Neutrophil (primary cell): ENCODE results near the gene FTCD.
"Not testable (repeated sequence)": the region's sequence is repeated elsewhere in the genome, so short reads cannot be mapped to it uniquely, and the experiment has no call there.

Source experiments
- H3K27ac ChIP-seq: fragments of 200-600 bp; sonication (generic); 2 replicates; pipeline ENCODE4 v1.5.1; 2016; ENCODE audit warnings: mild to moderate bottlenecking, moderate library complexity
- H3K27me3 ChIP-seq: fragments of 200-600 bp; sonication (generic); 2 replicates; pipeline ENCODE4 v1.6.0; 2016; ENCODE audit warnings: mild to moderate bottlenecking
- H3K36me3 ChIP-seq: fragments of 200-600 bp; sonication (generic); 2 replicates; pipeline ENCODE4 v1.5.1; 2017
- H3K4me1 ChIP-seq, 2 experiments: fragments of 200-600 bp in 1 of 2; sonication (generic) in 1 of 2; 1 replicate in 1 of 2; 2 replicates in 1 of 2; pipeline versions ENCODE4 v1.5.1 to v1.6.1; 2013 to 2016; ENCODE audit warnings: low read depth in 1 of 2, low read length in 1 of 2, mild to moderate bottlenecking in 1 of 2, moderate library complexity in 1 of 2; ENCODE audit not compliant: control insufficient read depth in 1 of 2, insufficient read depth in 1 of 2
- H3K4me3 ChIP-seq, 2 experiments: fragments of 200-600 bp in 1 of 2; sonication (generic) in 1 of 2; 1 replicate in 1 of 2; 2 replicates in 1 of 2; pipeline ENCODE4 v1.5.1; 2013 to 2016; ENCODE audit warnings: low read depth in 1 of 2, low read length in 1 of 2, mild to moderate bottlenecking in 1 of 2, moderate library complexity in 1 of 2
- H3K9me3 ChIP-seq: fragments of 200-600 bp; sonication (generic); 2 replicates; pipeline ENCODE4 v1.5.1; 2016
- TF ChIP-seq, protein P1 (sequence below): fragments of 200-600 bp; sonication (generic); IDR thresholded peaks from 2 replicates; pipeline ENCODE4 v1.5.1; 2016; ENCODE audit warnings: antibody characterized with exemption

Gene FTCD

GRCh38 chr21:46150073-46150472 is 5.3 kb downstream of the FTCD start:
- H3K27me3 ChIP-seq, result no peaks in the 10 kb centered on the region
- TF ChIP-seq, protein P1, sequence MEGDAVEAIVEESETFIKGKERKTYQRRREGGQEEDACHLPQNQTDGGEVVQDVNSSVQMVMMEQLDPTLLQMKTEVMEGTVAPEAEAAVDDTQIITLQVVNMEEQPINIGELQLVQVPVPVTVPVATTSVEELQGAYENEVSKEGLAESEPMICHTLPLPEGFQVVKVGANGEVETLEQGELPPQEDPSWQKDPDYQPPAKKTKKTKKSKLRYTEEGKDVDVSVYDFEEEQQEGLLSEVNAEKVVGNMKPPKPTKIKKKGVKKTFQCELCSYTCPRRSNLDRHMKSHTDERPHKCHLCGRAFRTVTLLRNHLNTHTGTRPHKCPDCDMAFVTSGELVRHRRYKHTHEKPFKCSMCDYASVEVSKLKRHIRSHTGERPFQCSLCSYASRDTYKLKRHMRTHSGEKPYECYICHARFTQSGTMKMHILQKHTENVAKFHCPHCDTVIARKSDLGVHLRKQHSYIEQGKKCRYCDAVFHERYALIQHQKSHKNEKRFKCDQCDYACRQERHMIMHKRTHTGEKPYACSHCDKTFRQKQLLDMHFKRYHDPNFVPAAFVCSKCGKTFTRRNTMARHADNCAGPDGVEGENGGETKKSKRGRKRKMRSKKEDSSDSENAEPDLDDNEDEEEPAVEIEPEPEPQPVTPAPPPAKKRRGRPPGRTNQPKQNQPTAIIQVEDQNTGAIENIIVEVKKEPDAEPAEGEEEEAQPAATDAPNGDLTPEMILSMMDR, result no peak
- H3K27ac ChIP-seq, result no peak overlapping the region
- no peaks in the 10 kb centered on the region for H3K9me3 ChIP-seq
- no peak overlapping the region for H3K4me3 ChIP-seq
- H3K4me1 ChIP-seq, result peaks cover 0 to 4% of the 10 kb centered on the region in 2 experiments
- H3K36me3 ChIP-seq, result no peaks in the 10 kb centered on the region

GRCh38 chr21:46149205-46149901 is 6.0 kb downstream of the FTCD start:
- H3K36me3 ChIP-seq, result no peaks in the 10 kb centered on the region
- H3K27me3 ChIP-seq, result no peaks in the 10 kb centered on the region
- peaks cover 0 to 4% of the 10 kb centered on the region in 2 experiments for H3K4me1 ChIP-seq
- H3K9me3 ChIP-seq, result no peaks in the 10 kb centered on the region
- H3K4me3 ChIP-seq, result no peak overlapping the region
- H3K27ac ChIP-seq, result no peak overlapping the region
- TF ChIP-seq, protein P1, result no peak

DNA sequence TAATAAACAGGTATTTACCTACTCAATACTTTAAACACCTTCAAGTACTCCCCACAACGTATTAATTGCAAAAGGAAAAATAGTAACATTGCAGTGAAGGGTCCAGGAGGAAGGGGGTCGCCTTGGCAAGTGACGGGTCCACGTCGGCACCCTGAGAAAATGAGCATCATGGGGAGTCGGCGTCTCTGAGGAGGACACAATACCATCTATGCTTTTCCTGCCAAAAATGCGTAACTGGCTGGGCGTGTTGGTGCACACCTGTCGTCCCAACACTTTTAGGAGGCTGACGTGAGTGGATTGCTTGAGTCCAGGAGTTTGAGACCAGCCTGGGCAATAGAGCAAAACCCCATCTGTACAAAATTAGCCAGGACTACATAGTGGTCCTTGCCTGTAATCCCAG is 7.3 kb downstream of the FTCD start:
- Histone ChIP-seq H3K4me3 (no peak overlapping the region), H3K27ac (no peak overlapping the region), H3K4me1 (peaks cover under 1 to 5% of the 10 kb centered on the region in 2 experiments), H3K36me3 (no peaks in the 10 kb centered on the region), H3K9me3 (no peaks in the 10 kb centered on the region), H3K27me3 (peaks cover 4% of the 10 kb centered on the region)
- TF ChIP-seq, protein P1, result no peak

DNA sequence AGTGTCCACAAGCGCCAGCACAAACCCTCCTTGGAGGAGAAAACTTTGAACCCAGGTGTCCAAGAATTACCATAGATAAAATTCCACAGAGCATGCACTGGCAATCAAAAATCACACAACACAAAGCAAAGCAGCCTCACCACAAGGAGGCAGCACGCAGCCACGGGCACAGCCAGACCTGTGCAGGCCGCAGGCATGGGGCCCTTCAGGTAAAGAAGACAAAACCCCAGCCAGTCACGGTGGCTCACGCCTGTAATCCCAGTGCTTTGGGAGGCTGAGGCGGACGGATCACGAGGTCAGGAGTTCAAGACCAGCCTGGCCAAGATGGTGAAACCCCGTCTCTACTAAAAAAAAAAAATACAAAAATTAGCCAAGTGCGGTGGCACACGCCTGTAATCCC is 8.0 kb downstream of the FTCD start:
- not testable (repeated sequence) for H3K4me1 ChIP-seq, H3K9me3 ChIP-seq, H3K27me3 ChIP-seq, H3K27ac ChIP-seq, H3K4me3 ChIP-seq, H3K36me3 ChIP-seq

DNA sequence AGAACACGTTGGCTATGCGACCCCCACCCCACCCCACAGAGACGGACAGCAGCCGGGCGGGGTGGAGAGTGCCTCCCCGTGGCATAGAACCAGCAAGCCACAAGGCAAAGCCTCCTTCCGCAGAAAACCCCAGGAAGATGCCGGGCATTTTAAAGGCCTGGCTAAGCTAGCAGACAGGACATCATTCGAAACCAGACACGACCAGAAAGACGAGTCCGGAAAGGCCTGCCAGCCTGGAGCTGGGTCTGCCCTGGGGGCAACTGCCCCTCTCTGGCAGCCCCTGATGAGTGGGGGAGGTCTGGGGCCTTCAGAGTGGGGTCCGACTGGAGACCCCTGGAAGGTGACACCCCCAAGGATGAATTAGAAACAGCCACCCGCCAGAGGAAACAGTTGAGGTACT is 8.5 kb downstream of the FTCD start:
- no peak overlapping the region for H3K4me3 ChIP-seq
- no peaks in the 10 kb centered on the region for H3K9me3 ChIP-seq
- no peaks in the 10 kb centered on the region for H3K36me3 ChIP-seq
- H3K27me3 ChIP-seq, result peaks cover 4% of the 10 kb centered on the region
- TF ChIP-seq, protein P1, result no peak
- peaks cover 0 to 5% of the 10 kb centered on the region in 2 experiments for H3K4me1 ChIP-seq
- H3K27ac ChIP-seq, result no peak overlapping the region

GRCh38 chr21:46145840-46146691 is 9.3 kb downstream of the FTCD start:
- H3K27me3 ChIP-seq, result peaks cover 4% of the 10 kb centered on the region
- TF ChIP-seq, protein P1, result no peak
- no peaks in the 10 kb centered on the region for H3K36me3 ChIP-seq
- peaks cover 0 to 5% of the 10 kb centered on the region in 2 experiments for H3K4me1 ChIP-seq
- no peak overlapping the region for H3K4me3 ChIP-seq
- H3K9me3 ChIP-seq, result no peaks in the 10 kb centered on the region
- no peak overlapping the region for H3K27ac ChIP-seq
